Renal cortical epithelial cell (primary cell): ENCODE results near the gene UBFD1. TPM values are rescaled to one million over a fixed set of nuclear protein-coding genes. Genes with fewer than 3 reads are reported as not detected.
A peak's percentile ranks its signal among the peaks of the same experiment; 100 is the strongest.
"Not testable (repeated sequence)": the region's sequence is repeated elsewhere in the genome, so short reads cannot be mapped to it uniquely, and the experiment has no call there.

Experiments used
- DNase-seq: peaks from one replicate; pipeline ENCODE4 v3.0.0-alpha.2; 2011; ENCODE audit warnings: low read depth
- total RNA-seq: library from RNA; depleted of rRNA; stranded (reverse); fragments of >200 nt; gene quantifications from 2 replicates; pipeline ENCODE4 v1.2.3, GENCODE V29; 2014

Gene UBFD1
- total RNA-seq, 1 donor from 2014 or later, result 193 TPM

DNA sequence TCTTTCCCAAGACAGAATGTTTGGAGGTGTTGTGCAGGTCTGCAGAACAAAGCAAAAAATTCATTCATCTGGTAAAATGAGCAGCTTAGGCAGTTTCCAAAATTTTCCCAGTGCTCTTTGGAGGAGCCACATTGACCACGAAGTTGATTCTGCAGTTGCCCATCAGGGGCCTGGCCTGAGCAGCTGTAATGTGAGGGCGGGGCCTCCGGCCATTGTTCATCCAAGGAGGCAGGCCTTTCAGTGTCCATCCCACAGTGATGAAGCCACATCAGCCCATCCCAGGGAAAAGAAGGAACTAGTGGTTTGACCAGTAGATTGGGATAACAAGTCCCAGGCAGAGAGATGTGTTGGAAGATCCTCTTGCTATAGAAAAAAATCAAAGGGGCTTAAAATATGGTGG is 10.1 kb downstream of the UBFD1 start:
- no peak for DNase-seq

DNA sequence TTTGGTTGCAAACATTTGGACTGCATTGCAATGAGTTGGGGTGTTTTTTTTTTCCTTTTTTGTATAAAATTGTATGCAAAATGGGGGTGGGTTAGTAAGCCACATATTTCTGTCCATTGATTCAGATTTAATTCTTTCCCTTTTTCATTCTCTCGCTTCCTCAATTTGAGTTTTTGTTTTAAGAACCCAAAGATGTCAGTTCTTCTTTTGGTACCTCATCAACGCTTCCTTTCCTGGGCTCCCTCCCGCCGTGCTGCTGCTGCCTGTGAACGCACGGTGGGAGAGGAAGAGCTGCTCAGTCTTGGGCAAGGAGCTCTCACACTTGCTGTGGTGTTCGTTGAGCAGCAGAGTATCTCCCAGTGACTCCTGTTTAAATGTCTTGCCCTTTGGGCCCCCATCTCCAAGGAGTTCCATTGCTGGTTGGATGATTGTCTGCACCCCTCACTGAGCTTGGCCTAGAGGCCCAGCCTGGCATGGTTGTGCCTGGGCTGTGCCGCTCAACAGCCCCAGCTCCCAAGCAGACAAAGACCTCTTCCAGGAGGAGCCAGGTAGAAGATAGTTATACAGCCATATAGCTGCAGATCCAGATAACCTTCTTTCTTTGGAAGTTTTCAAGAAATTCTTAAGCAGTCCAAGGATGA is 13.6 kb downstream of the UBFD1 start:
- no peak for DNase-seq

DNA sequence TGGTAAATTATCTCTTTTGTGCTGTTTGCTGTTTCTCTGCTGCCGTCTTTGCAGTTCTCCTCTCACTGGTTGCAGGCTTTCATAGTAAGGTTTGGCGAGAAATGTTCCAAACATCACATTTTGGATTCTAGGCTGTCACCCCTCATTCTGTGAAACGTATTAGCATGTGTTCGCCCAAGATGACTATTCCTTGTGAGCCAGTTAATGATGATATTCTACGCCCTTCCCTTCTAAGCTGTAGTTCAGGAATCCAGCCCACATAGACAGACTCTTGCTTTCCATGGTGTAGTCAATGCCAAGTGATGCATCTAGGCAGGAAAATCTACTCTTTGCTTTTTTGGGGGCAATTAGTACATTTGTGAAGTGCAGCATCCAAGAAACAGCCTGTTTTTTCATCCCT is 14.4 kb downstream of the UBFD1 start:
- no peak for DNase-seq

DNA sequence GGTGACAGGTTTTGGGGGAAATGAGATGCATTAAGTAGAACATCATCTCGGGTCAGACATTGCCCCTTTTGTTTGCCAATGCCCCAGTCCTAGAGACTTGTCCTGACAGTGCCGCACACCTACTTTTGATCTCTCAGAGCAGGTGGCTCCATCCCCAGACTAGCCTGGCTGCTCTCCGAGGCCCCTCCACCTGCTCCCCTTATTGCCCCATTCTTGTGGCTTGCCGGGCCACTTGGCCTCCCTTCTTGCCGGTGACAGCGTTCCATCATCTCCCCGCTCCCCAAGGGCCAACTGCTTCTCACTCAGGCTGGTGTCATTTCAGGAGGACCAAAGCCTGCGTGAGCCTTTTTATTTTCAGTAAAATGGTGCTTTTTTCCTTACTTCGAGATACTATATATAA is 14.9 kb downstream of the UBFD1 start:
- DNase-seq, result no peak

DNA sequence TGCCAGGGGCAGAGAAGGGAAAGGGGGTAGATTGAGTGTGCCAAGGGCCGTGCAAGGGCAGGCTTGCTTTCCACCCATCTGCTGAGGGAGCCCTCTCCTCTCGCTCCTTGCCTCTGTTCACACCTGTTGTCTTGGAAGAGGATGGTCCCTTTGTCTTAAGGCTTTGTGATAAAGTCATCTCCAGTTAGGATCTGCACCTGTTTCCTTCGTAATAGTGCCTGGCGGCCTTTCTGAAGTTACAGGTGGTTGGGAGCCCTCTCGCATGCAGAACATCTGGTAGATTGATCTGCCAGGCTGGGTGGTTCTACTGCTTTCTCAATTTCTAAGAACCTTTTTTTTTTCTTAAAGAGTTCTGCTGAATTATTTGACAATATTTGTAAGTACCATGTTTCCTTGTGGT is 16.3 kb downstream of the UBFD1 start:
- no peak for DNase-seq

GRCh38 chr16:23575834-23576233 is 18.3 kb downstream of the UBFD1 start:
- DNase-seq, result no peak

DNA sequence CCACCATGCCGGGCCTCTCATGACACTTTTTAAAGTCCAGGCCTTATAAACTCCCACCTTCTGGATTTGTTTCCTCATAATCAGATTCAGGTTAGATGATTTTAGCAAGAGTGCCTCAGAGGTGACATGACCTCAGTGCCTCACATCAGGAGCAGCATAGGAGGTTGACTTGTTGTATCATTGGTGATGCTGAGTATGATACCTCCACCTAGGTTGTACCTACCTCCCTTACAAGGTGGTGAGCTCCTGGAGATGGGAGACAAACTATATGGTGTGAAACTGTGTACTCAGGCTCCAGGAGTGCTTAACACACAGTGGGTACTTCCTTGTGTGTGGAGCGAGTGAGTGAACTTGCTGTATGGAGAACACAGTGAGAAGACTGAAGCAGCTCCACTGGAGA is 20.0 kb downstream of the UBFD1 start:
- no peak for DNase-seq

GRCh38 chr16:23578101-23578830 is 20.7 kb downstream of the UBFD1 start:
- DNase-seq, result no peak

DNA sequence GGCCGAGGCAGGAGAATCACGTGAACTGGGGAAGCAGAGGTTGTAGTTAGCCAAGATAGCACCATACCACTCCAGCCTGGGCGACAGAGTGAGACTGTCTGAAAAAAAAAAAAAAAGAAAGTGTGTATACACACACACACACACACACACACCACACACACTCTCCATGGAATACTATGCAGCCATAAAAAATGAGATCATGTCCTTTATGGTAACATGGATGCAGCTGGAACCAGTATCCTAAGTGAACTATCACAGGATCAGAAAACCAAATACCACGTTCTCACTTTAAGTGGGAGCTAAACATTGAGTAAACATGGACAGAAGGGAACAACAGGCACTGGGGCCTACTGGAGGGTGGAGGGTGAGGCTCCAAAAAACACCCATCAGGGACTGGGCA is 21.8 kb downstream of the UBFD1 start:
- no peak for DNase-seq

DNA sequence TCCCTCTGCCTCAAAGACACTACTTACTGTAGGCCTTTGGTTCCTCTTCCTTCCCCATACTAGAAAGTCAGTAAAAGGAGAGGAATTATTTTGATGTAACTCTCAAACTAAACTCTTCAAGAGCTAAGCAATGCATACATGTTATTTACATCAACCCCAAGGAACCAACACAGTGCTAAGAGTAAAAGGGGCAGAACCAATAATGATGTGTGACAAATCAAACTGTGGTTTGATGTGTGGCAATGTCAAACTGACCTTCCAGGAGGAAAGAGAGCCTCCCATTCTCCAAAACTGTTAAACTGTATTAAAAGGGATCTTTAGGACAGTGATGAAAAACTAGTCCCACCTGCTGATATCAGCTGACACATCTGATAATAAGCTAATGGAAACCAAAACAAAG is 22.9 kb downstream of the UBFD1 start:
- no peak for DNase-seq

DNA sequence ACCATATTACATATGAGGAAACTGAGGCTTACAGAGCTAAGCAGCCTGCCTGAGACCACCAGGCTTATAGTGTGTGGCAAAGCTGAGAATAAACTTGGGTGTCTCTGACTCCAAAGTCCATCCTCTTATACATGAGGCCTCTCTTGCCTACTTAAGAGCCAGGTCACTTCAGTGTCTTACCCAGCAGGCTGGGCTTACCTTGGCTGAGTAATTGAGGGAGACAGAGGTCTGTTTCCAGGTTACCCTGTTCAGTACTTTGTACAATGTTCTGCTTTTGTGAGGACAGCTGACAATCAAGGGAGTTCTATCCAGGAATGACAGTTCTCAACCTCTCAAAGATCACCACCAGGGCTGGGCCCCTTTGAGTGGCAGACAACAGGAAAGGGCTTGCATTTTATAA is 24.2 kb downstream of the UBFD1 start:
- DNase-seq, result no peak

- DNase-seq, result not testable (repeated sequence)
Measured at GRCh38 chr16:23583271-23583670, 25.7 kb downstream of the UBFD1 start.

DNA sequence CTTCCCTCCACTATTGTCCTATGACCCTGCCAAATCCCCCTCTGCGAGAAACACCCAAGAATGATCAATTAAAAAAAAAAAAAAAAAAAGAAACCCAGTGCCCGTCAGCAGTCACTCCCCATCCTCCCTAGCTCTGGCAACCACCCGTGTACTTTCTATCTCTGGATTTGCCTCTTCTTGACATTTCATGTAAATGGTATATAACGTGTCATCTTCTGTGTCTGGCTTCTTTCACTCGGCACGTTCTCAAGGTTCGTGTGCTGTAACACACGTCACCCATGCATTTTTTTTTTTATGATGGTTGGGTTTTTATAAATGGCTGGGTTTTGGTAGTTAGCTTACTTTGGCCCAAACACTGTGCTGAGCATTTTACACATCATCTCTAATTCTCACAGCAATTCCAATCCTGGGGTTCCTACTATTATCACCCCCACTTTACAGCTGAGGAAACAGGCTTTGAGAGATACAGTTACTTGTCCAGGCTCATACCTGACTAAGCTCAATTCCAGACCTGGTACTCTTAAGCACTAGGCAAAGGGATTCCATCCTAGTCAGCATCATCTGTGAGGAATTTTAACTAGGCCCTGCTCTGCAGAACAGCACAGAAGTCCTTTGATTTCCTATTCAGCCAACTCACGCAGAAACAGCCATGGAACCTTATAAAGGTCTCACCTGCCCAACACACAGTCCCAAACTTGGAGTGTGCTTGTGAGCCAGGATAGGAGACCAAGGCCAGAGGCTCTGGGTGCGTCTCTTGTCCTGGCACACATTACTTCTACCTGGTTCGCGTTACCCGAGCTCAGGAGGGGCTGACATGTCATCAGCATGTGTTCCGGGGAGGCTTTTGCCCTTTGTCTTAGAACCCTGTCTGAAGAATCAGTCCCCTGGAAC is 26.9 kb downstream of the UBFD1 start:
- DNase-seq, result no peak

DNA sequence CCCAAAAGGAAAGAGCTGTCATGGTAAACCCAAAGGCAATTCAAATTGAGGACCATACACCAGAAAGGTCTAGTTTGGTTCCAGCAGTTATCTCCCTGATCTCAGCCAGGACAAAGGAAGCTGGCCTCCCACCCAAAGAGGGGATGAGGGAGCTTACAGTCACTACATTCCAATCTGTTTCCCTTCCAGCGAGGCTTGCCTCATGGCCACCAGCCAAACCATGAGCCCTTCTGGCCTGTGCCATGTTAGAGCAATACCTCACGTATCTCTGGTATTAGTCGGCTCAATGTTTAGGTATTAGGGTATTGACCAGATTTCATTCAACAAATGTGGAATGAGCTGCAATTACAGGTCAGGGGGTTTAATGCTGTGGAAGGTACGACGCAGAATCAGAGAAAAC is 30.2 kb downstream of the UBFD1 start:
- no peak for DNase-seq

DNA sequence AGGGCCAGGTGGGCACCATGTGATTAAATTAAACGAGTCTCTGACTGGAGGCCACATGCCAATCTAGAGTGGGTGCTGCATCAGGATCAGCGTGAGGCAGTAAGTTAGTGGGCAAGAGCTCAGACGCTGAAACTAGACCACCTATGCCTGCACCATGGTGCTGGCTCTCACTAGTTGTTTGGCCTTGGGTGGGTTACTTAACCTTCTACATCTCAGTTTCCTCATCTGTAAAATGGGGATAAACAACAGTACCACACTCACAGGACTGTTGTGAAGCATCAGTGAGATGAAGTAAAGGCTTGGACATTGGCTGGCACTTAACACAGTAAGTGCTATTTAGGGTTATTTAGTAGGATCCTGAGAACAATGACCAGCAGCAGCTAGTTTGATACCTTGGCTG is 32.7 kb downstream of the UBFD1 start:
- DNase-seq, result no peak

DNA sequence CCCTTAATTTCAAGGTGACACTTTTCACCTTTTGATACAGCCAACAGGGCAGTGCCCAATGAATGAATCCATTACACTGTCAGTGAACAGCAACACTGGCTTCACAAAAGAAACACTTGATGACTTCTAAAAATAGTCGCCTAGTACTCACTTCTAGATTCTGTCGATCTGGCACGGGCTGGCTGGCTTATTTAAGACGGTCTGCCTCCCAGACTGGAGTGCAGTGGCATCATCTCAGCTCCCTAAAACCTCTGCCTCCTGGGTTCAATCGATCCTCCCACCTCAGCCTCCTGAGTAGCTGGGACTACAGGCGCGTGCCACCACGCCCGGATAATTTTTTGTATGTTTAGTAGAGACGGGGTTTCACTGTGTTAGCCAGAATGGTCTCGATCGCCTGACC is 36.7 kb downstream of the UBFD1 start:
- DNase-seq, result no peak

- DNase-seq, result peak; percentile 19
Measured at GRCh38 chr16:23595246-23595950, 37.9 kb downstream of the UBFD1 start.

DNA sequence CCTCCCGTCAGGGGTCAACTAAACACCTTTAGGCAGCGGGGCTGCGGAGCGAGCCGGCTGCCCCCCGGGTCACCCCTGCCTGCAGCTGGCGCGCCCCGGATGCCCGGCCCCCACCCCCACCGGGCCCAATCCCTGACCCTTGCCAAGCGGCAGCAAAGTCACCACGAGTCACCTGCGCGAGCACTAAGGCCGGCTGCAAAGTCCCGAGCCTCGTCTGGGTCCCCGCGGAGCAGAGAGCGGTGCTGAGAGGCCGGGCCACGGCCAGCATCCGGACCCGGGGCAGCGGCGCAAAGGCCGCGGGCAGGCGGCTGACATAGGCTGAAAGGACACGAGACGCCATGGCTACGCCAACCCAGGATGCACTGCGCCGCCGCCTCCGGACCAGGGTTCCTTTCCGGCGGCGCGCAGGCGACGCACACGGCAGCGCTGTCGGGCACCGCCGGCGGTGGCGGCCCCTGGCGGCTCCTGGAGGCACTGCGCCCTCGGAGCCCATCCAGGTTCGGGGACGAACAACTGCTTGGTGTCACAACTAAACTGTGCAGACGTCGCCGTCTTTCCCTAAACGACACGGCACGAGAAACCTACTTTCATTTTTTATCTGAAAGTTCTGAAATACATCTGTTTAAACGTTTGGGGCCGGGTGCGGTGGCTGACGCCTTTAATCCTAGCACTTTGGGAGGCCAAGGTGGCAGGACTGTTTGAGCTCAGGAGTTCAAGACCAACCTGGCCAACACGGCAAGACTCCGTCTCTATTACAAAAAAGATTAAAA is 38.6 kb downstream of the UBFD1 start, which contains the start of gene NDUFAB1:
NDUFAB1 (minus strand) TSS at position 366 of the 770 bp plus-strand sequence; CDS start at position 340, 26 bp downstream.
- peak; percentile 66 for DNase-seq

DNA sequence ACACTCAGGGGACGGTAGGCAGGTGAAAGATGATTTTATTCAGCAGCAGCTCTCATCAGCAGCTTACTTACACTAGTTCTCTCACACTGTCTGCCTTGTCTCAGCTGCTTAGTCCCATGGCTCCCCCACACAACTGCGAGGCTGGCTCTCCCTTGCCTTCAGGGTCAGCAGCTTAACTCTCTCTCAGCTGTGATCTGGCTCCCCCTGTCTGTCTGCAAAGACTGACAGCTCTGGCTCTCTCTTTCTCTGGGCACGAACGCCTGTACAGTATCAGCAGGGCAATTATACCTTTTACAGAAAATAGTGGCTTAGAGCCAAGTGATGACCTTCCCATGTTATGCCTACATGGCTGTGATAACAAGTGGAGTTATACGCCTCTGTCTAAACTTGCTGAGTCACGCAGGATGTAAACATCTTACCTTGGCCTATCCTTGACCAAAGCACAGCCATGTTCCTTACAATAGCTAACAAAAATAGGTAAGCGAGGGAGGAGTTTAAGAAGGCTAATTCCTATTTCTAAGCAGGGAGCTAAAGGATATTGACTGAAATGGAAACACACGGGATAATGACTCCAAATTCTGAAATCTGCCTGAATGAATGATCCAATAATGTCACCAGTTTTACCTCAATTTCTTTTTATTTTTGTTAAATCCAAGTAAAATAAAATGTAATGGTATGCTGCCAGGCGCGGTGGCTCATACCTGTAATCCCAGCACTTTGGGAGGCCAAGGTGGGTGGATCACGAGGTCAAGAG is 39.7 kb downstream of the UBFD1 start:
- DNase-seq, result no peak

- DNase-seq, result no peak
Measured at GRCh38 chr16:23607726-23608125, 50.2 kb downstream of the UBFD1 start.
